Posterior cingulate gyrus (tissue), 11 donors: ENCODE data around the gene CEP85L.

Source experiments
- DNase-seq, 10 donors: peaks; one replicate each; pipeline versions ENCODE4 v3.0.0 to v3.0.0-alpha.2; 2020 to 2021; ENCODE audit warnings: mixed read lengths in 3 of 10
- intact Hi-C: fragments of 100-400 bp; cut with DNase I; formaldehyde crosslinking; loops from one replicate; pipeline ENCODE4 v1.15.1; 2023

Gene CEP85L

GRCh38 chr6:118507636-118508035, 143.8 kb downstream of the CEP85L start:
- DNase-seq: no peak

GRCh38 chr6:118506071-118506638, 145.2 kb downstream of the CEP85L start:
- intact Hi-C loops: no loop called here

More at GRCh38 chr6:118507636-118508035, 143.8 kb downstream of the CEP85L start:
- intact Hi-C loops: no loop called here

GRCh38 chr6:118505656-118506055, 145.7 kb downstream of the CEP85L start:
- DNase-seq: no peak
- intact Hi-C loops: no loop called here

More at GRCh38 chr6:118506071-118506638, 145.2 kb downstream of the CEP85L start:
- DNase-seq: no peak

- DNase-seq: no peak
Observed at GRCh38 chr6:118504611-118505010, 146.8 kb downstream of the CEP85L start.

GRCh38 chr6:118502169-118502568, 149.2 kb downstream of the CEP85L start:
- intact Hi-C loops: no loop called here
- no peak for DNase-seq

More at GRCh38 chr6:118504611-118505010, 146.8 kb downstream of the CEP85L start:
- intact Hi-C loops: no loop called here

- no peak for DNase-seq
- intact Hi-C loops: no loop called here
Observed at GRCh38 chr6:118501765-118502164, 149.6 kb downstream of the CEP85L start.

DNA sequence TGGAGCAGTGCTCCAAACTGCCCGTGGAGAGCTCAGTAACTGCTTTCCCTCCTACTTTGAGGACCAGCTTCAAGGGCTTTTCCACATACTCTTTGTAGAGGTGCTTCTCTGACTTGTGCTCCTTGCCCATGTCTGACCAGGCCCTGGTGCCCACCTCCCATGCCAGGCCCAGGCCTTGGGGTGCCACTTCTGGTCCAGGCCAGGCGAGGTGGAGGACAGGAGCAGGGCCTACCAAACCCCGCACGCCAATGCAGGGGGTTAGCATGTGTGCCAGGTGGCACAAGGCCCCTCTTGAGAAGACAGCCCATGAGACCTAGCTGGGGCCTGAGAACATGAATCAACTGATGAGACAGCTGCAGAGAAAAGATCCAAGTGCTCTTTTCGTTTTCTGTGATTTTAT, 150.3 kb downstream of the CEP85L start:
- intact Hi-C loops: no loop called here
- peak in 1 of 10 donors; percentile 70 for DNase-seq

DNA sequence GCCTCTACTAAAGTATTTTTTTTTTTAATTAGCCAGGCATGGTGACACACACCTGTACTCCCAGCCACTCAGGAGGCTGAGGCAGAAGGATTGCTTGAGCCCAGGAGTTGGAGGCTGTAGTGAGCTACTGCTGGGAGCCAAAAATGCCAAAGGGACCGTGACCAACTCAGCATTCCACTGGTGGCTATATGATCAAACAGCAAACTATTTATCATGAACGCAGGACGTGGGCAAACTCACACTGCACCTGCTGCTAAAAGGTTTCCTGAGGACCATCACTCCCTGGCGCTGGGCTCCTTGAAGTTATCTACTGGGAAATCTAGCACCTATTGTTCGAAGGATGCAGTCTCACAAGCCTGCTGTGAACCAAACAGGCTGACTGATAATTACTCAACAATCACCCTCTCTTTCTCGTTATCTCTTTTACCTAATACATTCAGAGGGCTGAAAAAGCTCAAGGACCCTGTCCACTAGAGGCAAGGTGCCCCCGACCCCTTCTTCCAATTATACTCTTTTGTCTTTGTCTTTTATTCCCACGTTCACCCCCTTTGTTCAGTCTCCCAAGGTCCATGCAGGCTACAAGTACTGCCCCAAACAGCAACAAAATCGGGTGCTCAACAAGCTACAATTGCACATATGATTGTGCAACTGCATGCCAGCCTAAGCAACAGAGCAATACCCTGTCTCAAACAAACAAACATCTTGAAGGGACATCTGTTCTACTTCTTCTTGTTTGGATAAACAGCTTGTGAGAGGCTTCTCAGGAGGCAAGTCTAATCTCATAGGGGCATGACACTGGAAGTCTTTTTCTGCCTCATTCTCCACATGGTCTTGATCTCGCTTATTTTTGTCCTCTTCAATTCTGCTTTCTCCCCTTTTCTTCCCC, 151.0 kb downstream of the CEP85L start:
- DNase-seq: no peak
- intact Hi-C loops: no loop called here

GRCh38 chr6:118495485-118496280, 155.7 kb downstream of the CEP85L start:
- intact Hi-C loops: no loop called here
- DNase-seq: no peak

- no peak for DNase-seq
- intact Hi-C loops: no loop called here
Observed at GRCh38 chr6:118494091-118494490, 157.3 kb downstream of the CEP85L start.

DNA sequence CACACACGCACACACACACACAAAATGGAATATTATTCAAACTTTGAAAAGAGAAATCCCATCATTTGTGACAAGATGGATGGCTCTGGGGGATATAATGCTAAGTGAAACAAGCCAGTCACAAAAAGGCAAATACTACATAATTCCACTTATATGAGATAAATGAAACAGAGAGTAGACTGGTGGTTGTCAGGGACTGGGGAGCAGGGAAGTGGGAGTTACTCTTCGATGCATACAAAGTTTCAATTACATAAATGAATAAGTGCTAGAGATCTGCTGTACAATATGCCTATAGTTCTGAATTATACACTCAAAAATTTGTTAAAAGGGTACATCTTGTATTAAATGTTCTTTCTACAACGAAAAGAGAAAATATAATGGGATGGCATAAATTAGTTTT, 161.4 kb downstream of the CEP85L start:
- intact Hi-C loops: no loop called here
- no peak for DNase-seq

GRCh38 chr6:118488631-118489030, 162.8 kb downstream of the CEP85L start:
- intact Hi-C loops: no loop called here

GRCh38 chr6:118485601-118486550, 165.5 kb downstream of the CEP85L start:
- peak in 2 of 10 donors; percentile 6 to 31 for DNase-seq
- intact Hi-C loops: no loop called here

More at GRCh38 chr6:118488631-118489030, 162.8 kb downstream of the CEP85L start:
- DNase-seq: no peak

- DNase-seq: no peak
- intact Hi-C loops: no loop called here
Observed at GRCh38 chr6:118476551-118476950, 174.8 kb downstream of the CEP85L start.

DNA sequence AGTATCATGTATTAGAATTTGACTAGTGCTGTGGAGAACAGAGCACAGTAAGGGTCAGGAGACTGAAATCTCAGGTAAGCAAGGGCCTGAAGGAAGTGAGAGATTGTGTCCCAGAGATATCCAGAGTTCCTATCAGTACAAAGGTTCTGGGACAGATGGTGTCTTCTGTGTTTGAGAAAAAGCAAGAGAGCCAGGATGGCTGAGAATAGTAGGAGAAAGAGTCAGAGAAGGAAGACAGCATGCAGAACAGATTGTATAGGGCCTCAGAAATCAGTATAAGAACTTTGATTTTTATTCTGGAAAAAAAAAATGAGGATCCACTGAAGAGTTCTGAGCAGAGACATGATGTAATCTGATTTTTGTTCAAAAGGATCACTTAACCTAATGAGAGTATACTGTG, 178.1 kb downstream of the CEP85L start:
- DNase-seq: no peak
- intact Hi-C loops: no loop called here

DNA sequence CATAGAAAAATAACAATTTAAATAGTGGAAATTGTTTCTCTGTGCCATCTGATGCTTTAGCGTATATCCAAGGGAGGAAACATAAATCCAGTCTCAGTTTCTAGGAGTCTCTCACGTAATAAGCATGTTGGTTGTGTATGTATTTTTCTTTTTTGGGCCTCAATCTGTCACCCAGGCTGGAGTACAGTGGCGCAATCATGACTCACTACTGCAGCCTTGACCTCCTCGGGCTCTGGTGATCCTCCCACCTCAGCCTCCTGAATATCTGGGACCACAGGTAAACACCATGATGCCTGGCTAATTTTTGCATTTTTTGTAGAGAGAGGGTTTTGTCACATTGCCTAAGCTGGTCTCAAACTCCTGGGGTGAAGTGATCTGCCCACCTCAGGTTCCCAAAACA, 181.9 kb downstream of the CEP85L start:
- DNase-seq: no peak
- intact Hi-C loops: no loop called here

DNA sequence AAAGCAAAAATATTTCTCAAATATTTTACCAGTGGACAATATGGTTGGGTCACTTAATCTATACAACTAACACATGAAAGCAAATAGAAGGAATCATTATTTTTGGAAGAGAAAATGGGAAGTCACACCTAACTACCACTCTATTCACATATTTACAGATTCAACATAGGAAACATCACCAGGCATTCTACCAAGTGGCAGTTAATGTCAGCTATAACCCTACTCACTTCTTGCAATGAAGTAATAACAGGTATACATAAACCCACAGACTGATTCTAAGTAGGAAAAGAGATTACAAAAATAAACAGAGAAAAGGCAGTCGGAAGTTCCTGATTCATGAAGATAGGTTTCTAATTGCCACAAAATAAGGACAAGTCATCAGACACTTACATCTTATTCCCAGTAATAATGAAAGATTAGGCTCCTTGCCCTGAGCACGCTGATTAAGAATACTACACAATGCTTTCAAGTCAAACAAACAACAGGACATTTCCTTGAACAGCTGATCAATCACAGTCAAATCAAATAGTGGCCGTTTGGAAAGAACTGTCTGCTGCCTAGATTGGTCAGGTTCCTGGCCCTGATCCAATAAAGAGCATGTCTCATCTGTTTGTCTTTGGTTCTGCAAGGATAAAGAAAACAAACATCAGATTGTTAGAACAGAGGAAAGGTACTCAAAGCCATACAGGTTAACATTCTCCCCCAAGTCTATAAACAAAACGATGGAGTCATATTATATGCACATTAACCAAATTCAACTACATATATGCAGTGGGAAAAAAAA, 182.5 kb downstream of the CEP85L start:
- DNase-seq: no peak
- intact Hi-C loops: no loop called here

- DNase-seq: no peak
- intact Hi-C loops: no loop called here
Observed at GRCh38 chr6:118467181-118467580, 184.2 kb downstream of the CEP85L start.

DNA sequence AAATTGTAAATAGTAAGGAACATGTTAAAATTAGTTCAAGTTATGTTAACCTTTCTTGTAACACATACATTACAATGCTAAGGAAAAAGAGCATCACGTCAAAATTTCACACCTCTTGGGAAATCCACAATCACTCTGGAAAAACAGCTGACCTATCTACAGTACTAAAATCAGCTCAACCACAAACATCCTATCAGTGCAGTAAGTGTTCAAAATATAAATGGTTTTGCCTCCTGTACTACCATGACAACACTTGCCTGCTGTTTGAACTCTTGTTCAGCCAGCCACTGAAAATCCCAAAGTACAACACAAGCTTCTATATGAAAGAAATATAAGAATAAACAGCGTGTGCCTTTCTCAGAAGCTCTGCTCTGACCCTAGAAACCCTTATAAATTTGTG, 186.8 kb downstream of the CEP85L start:
- intact Hi-C loops: no loop called here
- DNase-seq: no peak
